IMR-90 (cell line): ENCODE measurements around the gene JMJD8. TPM values are rescaled to one million over a fixed set of nuclear protein-coding genes. Genes with fewer than 3 reads are reported as not detected.

Experiments
- ATAC-seq: fragments of 200-7000 bp; cut with Tn5 transposase; 2 replicates; pipeline ENCODE4 v1.9.1; 2020; ENCODE audit warnings: low read depth, mild to moderate bottlenecking, moderate library complexity
- BruUV-seq: library from RNA; stranded (reverse); fragments of 400-500 nt; replicated peaks from 2 replicates; lab custom pipeline; 2021; lab: Mats Ljungman, UMichigan
- CTCF ChIA-PET: fragments of 300-600 bp; formaldehyde crosslinking; extraction: SDS; loops from one replicate; lab custom pipeline; 2021; ENCODE audit warnings: antibody characterized with exemption; lab: Yijun Ruan, JAX
- POLR2A ChIA-PET: fragments of 300-600 bp; sonication (Branson Sonifier 250); formaldehyde crosslinking; loops from one replicate; lab custom pipeline; 2022; ENCODE audit warnings: antibody characterized with exemption; ENCODE audit not compliant: unreplicated experiment; lab: Charles Lee
- DNase-seq: peaks from one replicate; pipeline ENCODE4 v3.0.0; 2013
- H2AFZ ChIP-seq: replicated peaks from 2 replicates; pipeline ENCODE3; 2013; ENCODE audit warnings: low read length, mild to moderate bottlenecking; ENCODE audit not compliant: poor library complexity
- H2AK5ac ChIP-seq: 2 replicates; pipeline ENCODE4 v1.6.1; 2013; ENCODE audit warnings: low read depth, low read length, inconsistent platforms
- H2AK9ac ChIP-seq: replicated peaks from 2 replicates; pipeline ENCODE3; 2013; ENCODE audit warnings: mild to moderate bottlenecking, low read depth, low read length, moderate library complexity; ENCODE audit not compliant: poor library complexity
- H2BK120ac ChIP-seq: 2 replicates; pipeline ENCODE4 v1.6.1; 2013; ENCODE audit warnings: low read depth, low read length, inconsistent platforms
- H2BK15ac ChIP-seq: 3 replicates; pipeline ENCODE4 v1.6.1; 2013; ENCODE audit warnings: low read depth, low read length, inconsistent platforms
- H2BK20ac ChIP-seq: 2 replicates; pipeline ENCODE4 v1.6.1; 2013; ENCODE audit warnings: low read depth, mild to moderate bottlenecking, inconsistent platforms, low read length, moderate library complexity
- H2BK5ac ChIP-seq: 2 replicates; pipeline ENCODE4 v1.6.1; 2013; ENCODE audit warnings: mild to moderate bottlenecking, low read depth, low read length, inconsistent platforms; ENCODE audit not compliant: poor library complexity, severe bottlenecking
- H3K14ac ChIP-seq: replicated peaks from 2 replicates; pipeline ENCODE4 v1.6.1; 2013; ENCODE audit warnings: low read depth, low read length, inconsistent platforms
- H3K18ac ChIP-seq: 2 replicates; pipeline ENCODE4 v1.6.1; 2013; ENCODE audit warnings: low read depth, low read length, control low read depth
- H3K23ac ChIP-seq: 2 replicates; pipeline ENCODE4 v1.6.1; 2013; ENCODE audit warnings: low read depth, low read length, inconsistent platforms
- H3K27ac ChIP-seq: 2 replicates; pipeline ENCODE4 v1.5.1; 2013; ENCODE audit warnings: mild to moderate bottlenecking, control low read depth, low read length; ENCODE audit not compliant: insufficient read depth
- H3K27me3 ChIP-seq: 2 replicates; pipeline ENCODE4 v1.6.1; 2013; ENCODE audit warnings: low read length; ENCODE audit not compliant: control insufficient read depth, insufficient read depth
- H3K36me3 ChIP-seq: 2 replicates; pipeline ENCODE4 v1.6.1; 2013; ENCODE audit warnings: low read length, mixed read lengths; ENCODE audit not compliant: control insufficient read depth, insufficient read depth
- H3K4ac ChIP-seq: 2 replicates; pipeline ENCODE4 v1.6.1; 2013; ENCODE audit warnings: low read depth, low read length, inconsistent platforms
- H3K4me1 ChIP-seq: 2 replicates; pipeline ENCODE4 v1.6.1; 2013; ENCODE audit warnings: low read length, mixed read lengths; ENCODE audit not compliant: control insufficient read depth, insufficient read depth
- H3K4me2 ChIP-seq: 2 replicates; pipeline ENCODE4 v1.6.1; 2013; ENCODE audit warnings: low read depth, mild to moderate bottlenecking, control low read depth, low read length, moderate library complexity
- H3K4me3 ChIP-seq: 2 replicates; pipeline ENCODE4 v1.5.1; 2013; ENCODE audit warnings: low read depth, mild to moderate bottlenecking, control low read depth, low read length, moderate library complexity; ENCODE audit not compliant: insufficient read depth
- H3K56ac ChIP-seq: 2 replicates; pipeline ENCODE4 v1.6.1; 2013; ENCODE audit warnings: low read length, inconsistent platforms; ENCODE audit not compliant: insufficient read depth; ENCODE audit errors: extremely low read depth
- H3K79me1 ChIP-seq, 2 experiments: 2 replicates each; pipeline ENCODE4 v1.6.1; 2013; ENCODE audit warnings: low read length in 2 of 2, inconsistent platforms in 1 of 2, low read depth in 1 of 2
- H3K9ac ChIP-seq: 2 replicates; pipeline ENCODE4 v1.6.1; 2013; ENCODE audit warnings: low read depth, low read length, control low read depth
- H3K9me1 ChIP-seq: 2 replicates; pipeline ENCODE4 v1.6.1; 2013; ENCODE audit warnings: low read length, inconsistent platforms; ENCODE audit not compliant: insufficient read depth
- H3K9me3 ChIP-seq: 2 replicates; pipeline ENCODE4 v1.6.1; 2013; ENCODE audit warnings: low read length; ENCODE audit not compliant: control insufficient read depth, insufficient read depth
- H4K20me1 ChIP-seq: 2 replicates; pipeline ENCODE4 v1.6.1; 2013; ENCODE audit warnings: low read length, inconsistent platforms; ENCODE audit not compliant: insufficient read depth
- H4K5ac ChIP-seq: 2 replicates; pipeline ENCODE4 v1.6.1; 2013; ENCODE audit warnings: mild to moderate bottlenecking, low read depth, low read length, control low read depth
- H4K8ac ChIP-seq, 2 experiments: 2 replicates each; pipeline ENCODE4 v1.6.1; 2013; ENCODE audit warnings: low read depth in 2 of 2, low read length in 2 of 2, control low read depth in 1 of 2, inconsistent platforms in 1 of 2
- H4K91ac ChIP-seq: 2 replicates; pipeline ENCODE4 v1.6.1; 2013; ENCODE audit warnings: low read depth, low read length, inconsistent platforms; ENCODE audit not compliant: insufficient read depth
- BHLHE40 ChIP-seq: fragments of 150-350 bp; IDR thresholded peaks from 2 replicates; pipeline ENCODE4 v1.6.1; 2016; ENCODE audit warnings: mild to moderate bottlenecking, low read depth, low read length
- CHD1 ChIP-seq: IDR thresholded peaks from 2 replicates; pipeline ENCODE4 v1.6.1; 2012; ENCODE audit warnings: low read depth, low read length, improper control_type of control experiment
- ELK1 ChIP-seq: fragments of 150-350 bp; IDR thresholded peaks from 2 replicates; pipeline ENCODE4 v1.6.1; 2016; ENCODE audit warnings: low read depth, mild to moderate bottlenecking, low read length, moderate library complexity, borderline replicate concordance
- FOS ChIP-seq: fragments of 150-350 bp; IDR thresholded peaks from 2 replicates; pipeline ENCODE4 v1.6.1; 2016; ENCODE audit warnings: low read depth, low read length
- MAFK ChIP-seq: IDR thresholded peaks from 2 replicates; pipeline ENCODE4 v1.6.1; 2012; ENCODE audit warnings: low read depth, low read length, improper control_type of control experiment
- MAZ ChIP-seq: IDR thresholded peaks from 2 replicates; pipeline ENCODE4 v1.6.1; 2012; ENCODE audit warnings: low read depth, mild to moderate bottlenecking, low read length, improper control_type of control experiment, moderate library complexity, borderline replicate concordance
- MXI1 ChIP-seq: IDR thresholded peaks from 2 replicates; pipeline ENCODE4 v1.6.1; 2012; ENCODE audit warnings: low read depth, mild to moderate bottlenecking, low read length, moderate library complexity, borderline replicate concordance
- NFE2L2 ChIP-seq: fragments of 150-350 bp; IDR thresholded peaks from 2 replicates; pipeline ENCODE4 v1.6.1; 2016; ENCODE audit warnings: low read depth, mild to moderate bottlenecking, low read length
- RAD21 ChIP-seq: IDR thresholded peaks from 2 replicates; pipeline ENCODE4 v1.6.1; 2012; ENCODE audit warnings: low read length, improper control_type of control experiment
- RCOR1 ChIP-seq: IDR thresholded peaks from 2 replicates; pipeline ENCODE4 v1.6.1; 2012; ENCODE audit warnings: mild to moderate bottlenecking, low read length, improper control_type of control experiment; ENCODE audit not compliant: insufficient replicate concordance
- RFX5 ChIP-seq: IDR thresholded peaks from 2 replicates; pipeline ENCODE4 v1.8.0; 2012; ENCODE audit warnings: low read depth, mild to moderate bottlenecking, low read length, moderate library complexity
- SMC3 ChIP-seq: fragments of 150-350 bp; IDR thresholded peaks from 2 replicates; pipeline ENCODE4 v1.6.1; 2016; ENCODE audit warnings: low read depth, mild to moderate bottlenecking, antibody characterized with exemption, low read length, moderate library complexity
- USF2 ChIP-seq: fragments of 150-350 bp; IDR thresholded peaks from 2 replicates; pipeline ENCODE4 v1.6.1; 2017; ENCODE audit warnings: mild to moderate bottlenecking, antibody characterized with exemption, low read length, low read depth
- WGBS, 2 experiments: methylation state at CpG; one replicate each; pipeline versions ENCODE4 v1.1.5 to v1.1.7; 2013; ENCODE audit warnings: missing lambda C conversion rate in 2 of 2; ENCODE audit not compliant: insufficient read length in 1 of 2; ENCODE audit errors: extremely low coverage in 2 of 2; 5-methylcytosine and 5-hydroxymethylcytosine counted together
- dilution Hi-C: fragments of 300-500 bp; cut with HindIII; formaldehyde crosslinking; loops from one replicate; pipeline ENCODE4 v1.14.3; 2018; ENCODE audit warnings: low sequenced_read_pairs; ENCODE audit not compliant: unreplicated experiment
- in situ Hi-C: fragments of 300-500 bp; cut with MboI; formaldehyde crosslinking; loops from 3 replicates; pipeline ENCODE4 v1.14.3; 2019; ENCODE audit warnings: low sequenced_read_pairs, inconsistent platforms, mixed read lengths
- intact Hi-C: fragments of 100-400 bp; cut with micrococcal nuclease; formaldehyde crosslinking; loops from 2 replicates; pipeline ENCODE4 v1.10.0; 2022
- polyA plus RNA-seq, 3 experiments: library from polyadenylated mRNA; depleted of rRNA; stranded (reverse); fragments of >200 nt; gene quantifications; 2 replicates each; pipeline ENCODE4 v1.2.3, GENCODE V29; 2012; ENCODE audit warnings: low replicate concordance in 1 of 3
- total RNA-seq: library from RNA; depleted of rRNA; stranded (reverse); fragments of >200 nt; gene quantifications from 2 replicates; pipeline ENCODE4 v1.2.3, GENCODE V29; 2012
- TF ChIP-seq, protein P1 (sequence below): conservative IDR thresholded peaks from 2 replicates; pipeline ENCODE4 v1.5.1; 2012; ENCODE audit warnings: mild to moderate bottlenecking, low read depth, low read length, improper control_type of control experiment

The JMJD8 gene
- total and polyA plus RNA-seq, 2 of the 4 experiments (the other 2 are of a cell fraction) = 17.7 to 62.5 TPM

DNA sequence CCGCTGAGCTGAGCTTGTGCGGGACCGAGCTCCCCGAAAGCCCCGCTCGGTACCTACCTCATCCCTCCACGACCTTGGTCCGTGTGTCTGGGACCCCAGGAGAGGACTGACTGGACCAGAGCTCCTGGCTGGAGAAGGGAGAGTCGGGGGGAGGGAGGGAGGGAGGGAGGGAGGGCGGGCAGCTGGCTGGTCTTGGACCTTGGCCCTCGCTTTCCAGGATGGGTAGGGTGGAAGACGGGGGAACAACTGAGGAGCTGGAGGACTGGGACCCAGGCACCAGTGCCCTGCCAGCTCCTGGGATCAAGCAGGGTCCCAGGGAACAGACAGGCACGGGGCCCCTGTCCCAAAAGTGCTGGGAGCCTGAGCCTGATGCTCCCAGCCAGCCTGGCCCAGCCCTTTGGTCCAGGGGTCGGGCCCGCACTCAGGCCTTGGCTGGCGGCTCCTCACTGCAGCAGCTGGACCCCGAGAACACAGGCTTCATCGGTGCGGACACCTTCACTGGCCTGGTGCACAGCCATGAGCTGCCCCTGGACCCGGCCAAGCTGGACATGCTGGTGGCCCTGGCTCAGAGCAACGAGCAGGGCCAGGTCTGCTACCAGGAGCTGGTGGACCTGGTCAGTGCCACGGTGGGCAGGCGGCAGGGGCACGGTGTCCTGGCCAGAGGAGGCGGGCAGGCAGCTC lies 8.1 kb downstream of the JMJD8 start:
- ChIA-PET CTCF (no interaction called here), POLR2A (no interaction called here)
- Histone ChIP-seq H3K23ac (no peak overlapping the region), H2BK5ac (no peak overlapping the region), H4K5ac (0 out of 2 replicates have a peak overlapping the region, but pooled peaks have one; percentile 11), H3K4me3 (peak overlapping the region; percentile 50), H3K56ac (no peak overlapping the region), H2AFZ (peak overlapping the region; percentile 89), H3K9ac (no peak overlapping the region), H3K9me3 (no peaks in the 10 kb centered on the region), H3K4ac (no peak overlapping the region), H3K27ac (no peak overlapping the region), H3K18ac (no peak overlapping the region), H2BK15ac (no peak overlapping the region), H4K20me1 (peaks cover 24% of the 10 kb centered on the region), H3K27me3 (no peaks in the 10 kb centered on the region), H2AK9ac (peak overlapping the region; percentile 78), H3K36me3 (peaks cover 31% of the 10 kb centered on the region), H2AK5ac (no peak overlapping the region; the same call in 1 of the 2 replicates), H3K4me1 (peaks cover 10% of the 10 kb centered on the region), H2BK120ac (no peak overlapping the region), H3K4me2 (peak overlapping the region; percentile 90), H3K9me1 (peaks cover 9% of the 10 kb centered on the region; the same call in 1 of the 2 replicates), H3K79me1 (peaks cover 0 to 23% of the 10 kb centered on the region in 2 experiments; a peak in 1 of 4 replicates), H4K91ac (no peak overlapping the region), H2BK20ac (no peak overlapping the region), H4K8ac (no peak overlapping the region), H3K14ac (no peak overlapping the region)
- dilution Hi-C loops = no loop called here
- no TSS peak for BruUV-seq
- TF ChIP-seq BHLHE40 (no peak), RAD21 (no peak), RFX5 (no peak), CHD1 (no peak), MAZ (no peak), MXI1 (no peak), SMC3 (no peak), ELK1 (no peak), USF2 (no peak), MAFK (no peak), FOS (no peak), NFE2L2 (no peak), RCOR1 (no peak)
- TF ChIP-seq, protein P1, sequence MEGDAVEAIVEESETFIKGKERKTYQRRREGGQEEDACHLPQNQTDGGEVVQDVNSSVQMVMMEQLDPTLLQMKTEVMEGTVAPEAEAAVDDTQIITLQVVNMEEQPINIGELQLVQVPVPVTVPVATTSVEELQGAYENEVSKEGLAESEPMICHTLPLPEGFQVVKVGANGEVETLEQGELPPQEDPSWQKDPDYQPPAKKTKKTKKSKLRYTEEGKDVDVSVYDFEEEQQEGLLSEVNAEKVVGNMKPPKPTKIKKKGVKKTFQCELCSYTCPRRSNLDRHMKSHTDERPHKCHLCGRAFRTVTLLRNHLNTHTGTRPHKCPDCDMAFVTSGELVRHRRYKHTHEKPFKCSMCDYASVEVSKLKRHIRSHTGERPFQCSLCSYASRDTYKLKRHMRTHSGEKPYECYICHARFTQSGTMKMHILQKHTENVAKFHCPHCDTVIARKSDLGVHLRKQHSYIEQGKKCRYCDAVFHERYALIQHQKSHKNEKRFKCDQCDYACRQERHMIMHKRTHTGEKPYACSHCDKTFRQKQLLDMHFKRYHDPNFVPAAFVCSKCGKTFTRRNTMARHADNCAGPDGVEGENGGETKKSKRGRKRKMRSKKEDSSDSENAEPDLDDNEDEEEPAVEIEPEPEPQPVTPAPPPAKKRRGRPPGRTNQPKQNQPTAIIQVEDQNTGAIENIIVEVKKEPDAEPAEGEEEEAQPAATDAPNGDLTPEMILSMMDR = no peak
- WGBS, 2 experiments = 86% methylated on average over 8 of the region's 25 CpGs; no CpG with 5 or more reads in 1 of the 2 experiments
- ATAC-seq (no peak), DNase-seq (no peak)
- in situ Hi-C loops = no loop called here
- intact Hi-C loops = no loop called here
